HFFc6 (cell line): Measurements from ENCODE around the gene ETNK2. TPM values are rescaled to one million over a fixed set of nuclear protein-coding genes. Genes with fewer than 3 reads are reported as not detected.
A peak's percentile ranks its signal among the peaks of the same experiment; 100 is the strongest.
"Not testable (repeated sequence)": the region's sequence is repeated elsewhere in the genome, so short reads cannot be mapped to it uniquely, and the experiment has no call there.

Experiments used
- DNase-seq: peaks from one replicate; pipeline ENCODE4 v3.0.0-alpha.2; 2018
- H3K27ac Mint-ChIP-seq: 2 replicates; pipeline ENCODE4 v1.8.0; 2020; ENCODE audit warnings: mild to moderate bottlenecking, mixed read lengths
- H3K27me3 Mint-ChIP-seq: 2 replicates; pipeline ENCODE4 v1.8.0; 2021; ENCODE audit warnings: mild to moderate bottlenecking, moderate library complexity, mixed read lengths; ENCODE audit not compliant: insufficient read depth
- H3K36me3 Mint-ChIP-seq: 2 replicates; pipeline ENCODE4 v1.8.0; 2021; ENCODE audit warnings: low read depth, mixed read lengths
- H3K4me1 Mint-ChIP-seq: 2 replicates; pipeline ENCODE4 v1.8.0; 2020; ENCODE audit warnings: low read depth, mixed read lengths
- H3K4me3 Mint-ChIP-seq: 2 replicates; pipeline ENCODE4 v1.8.0; 2020; ENCODE audit warnings: mild to moderate bottlenecking, moderate library complexity, mixed read lengths
- H3K9me3 Mint-ChIP-seq: 2 replicates; pipeline ENCODE4 v1.8.0; 2020; ENCODE audit warnings: mild to moderate bottlenecking, mixed read lengths
- CTCF ChIP-seq: fragments of 200-600 bp; sonication (generic); IDR thresholded peaks from 2 replicates; pipeline ENCODE4 v1.5.0; 2021; ENCODE audit warnings: antibody characterized with exemption, mild to moderate bottlenecking
- total RNA-seq, 6 experiments: library from RNA; stranded (reverse); fragmentation: NEBNext Ultra II Directional; extraction: Animal tissue kit (Norgen Biotek cat#: 25700); gene quantifications; 2 replicates in 1 of 6; 3 replicates in 5 of 6; pipeline ENCODE4 v1.2.3, GENCODE V29; 2021

ETNK2 gene
- total RNA-seq, 6 experiments from 2014 or later, result 3.1 to 6.3 (median 3.9) TPM

GRCh38 chr1:204104331-204105130, 47.3 kb downstream of the ETNK2 start:
- peak; percentile 39 for DNase-seq
- H3K9me3 Mint-ChIP-seq, result no peaks in the 10 kb centered on the region
- H3K4me3 Mint-ChIP-seq, result peak overlapping the region; percentile 54
- no peak for TF ChIP-seq CTCF
- no peaks in the 10 kb centered on the region for H3K36me3 Mint-ChIP-seq
- H3K27me3 Mint-ChIP-seq, result no peaks in the 10 kb centered on the region
- H3K27ac Mint-ChIP-seq, result peak overlapping the region; percentile 74
- peaks cover 32% of the 10 kb centered on the region for H3K4me1 Mint-ChIP-seq

- no peaks in the 10 kb centered on the region for H3K36me3 Mint-ChIP-seq
- no peaks in the 10 kb centered on the region; the same call in 1 of the 2 replicates for H3K27me3 Mint-ChIP-seq
- H3K9me3 Mint-ChIP-seq, result no peaks in the 10 kb centered on the region
- H3K4me1 Mint-ChIP-seq, result peaks cover 32% of the 10 kb centered on the region
- peak; percentile 25 for DNase-seq
- H3K4me3 Mint-ChIP-seq, result peak overlapping the region; percentile 30; the same call in 1 of the 2 replicates
- no peak for TF ChIP-seq CTCF
- peak overlapping the region; percentile 62 for H3K27ac Mint-ChIP-seq
These were observed 48.5 kb downstream of the ETNK2 start for GRCh38 chr1:204103431-204103741.

- no peaks in the 10 kb centered on the region for H3K9me3 Mint-ChIP-seq
- no peaks in the 10 kb centered on the region; the same call in 1 of the 2 replicates for H3K27me3 Mint-ChIP-seq
- TF ChIP-seq CTCF, result no peak
- H3K4me3 Mint-ChIP-seq, result peak overlapping the region; percentile 30
- H3K27ac Mint-ChIP-seq, result peak overlapping the region; percentile 62
- no peaks in the 10 kb centered on the region for H3K36me3 Mint-ChIP-seq
- peak; percentile 41 for DNase-seq
- peaks cover 32% of the 10 kb centered on the region for H3K4me1 Mint-ChIP-seq
These were observed 49.0 kb downstream of the ETNK2 start for GRCh38 chr1:204102739-204103430.

GRCh38 chr1:204102029-204102611, 49.7 kb downstream of the ETNK2 start:
- DNase-seq, result no peak
- TF ChIP-seq CTCF, result no peak
- Mint-ChIP-seq H3K27me3 (no peaks in the 10 kb centered on the region; the same call in 1 of the 2 replicates), H3K36me3 (no peaks in the 10 kb centered on the region), H3K4me3 (no peak overlapping the region), H3K4me1 (peaks cover 32% of the 10 kb centered on the region), H3K9me3 (no peaks in the 10 kb centered on the region), H3K27ac (peak overlapping the region; percentile 62; the same call in 1 of the 2 replicates)

GRCh38 chr1:204099754-204100153, 52.1 kb downstream of the ETNK2 start:
- not testable (repeated sequence) for H3K27me3 Mint-ChIP-seq, H3K4me3 Mint-ChIP-seq, DNase-seq, H3K27ac Mint-ChIP-seq, H3K36me3 Mint-ChIP-seq, H3K9me3 Mint-ChIP-seq
- peaks cover 29% of the 10 kb centered on the region for H3K4me1 Mint-ChIP-seq

- Mint-ChIP-seq H3K36me3 (no peaks in the 10 kb centered on the region), H3K4me3 (no peak overlapping the region), H3K27ac (no peak overlapping the region), H3K9me3 (no peaks in the 10 kb centered on the region), H3K4me1 (peaks cover 26% of the 10 kb centered on the region), H3K27me3 (no peaks in the 10 kb centered on the region; the same call in 1 of the 2 replicates)
- no peak for DNase-seq
- TF ChIP-seq CTCF, result no peak
These were observed 53.2 kb downstream of the ETNK2 start for GRCh38 chr1:204098683-204099082.
